Kasumi-1 (cell line): ENCODE results near the gene ACE2.
"Not testable (repeated sequence)": the region's sequence is repeated elsewhere in the genome, so short reads cannot be mapped to it uniquely, and the experiment has no call there.

ENCODE experiments used
- DNase-seq, 2 experiments: peaks; one replicate each; lab custom pipeline; 2025; lab: John Stamatoyannopoulos, UW

ACE2 gene

GRCh38 chrX:15600745-15601144, at the start of gene ACE2:
Gene ACE2, minus strand, starts transcription at chrX:15600960. Its CDS starts 49 bp downstream, at chrX:15600911.
- DNase-seq, result no peak

- DNase-seq, result not testable (repeated sequence)
Observed at GRCh38 chrX:15647510-15647909, 46.8 kb upstream of the ACE2 start.

GRCh38 chrX:15646543-15646942, 45.8 kb upstream of the ACE2 start:
- DNase-seq, result no peak

GRCh38 chrX:15646031-15646430, 45.3 kb upstream of the ACE2 start:
- no peak for DNase-seq

GRCh38 chrX:15645266-15645665, 44.5 kb upstream of the ACE2 start:
- no peak for DNase-seq

GRCh38 chrX:15644560-15644872, 43.8 kb upstream of the ACE2 start:
- DNase-seq, result no peak

GRCh38 chrX:15643786-15644559, 43.2 kb upstream of the ACE2 start:
- no peak for DNase-seq

- DNase-seq, result no peak
Observed at GRCh38 chrX:15631637-15632036, 30.9 kb upstream of the ACE2 start.

GRCh38 chrX:15623054-15623453, 22.3 kb upstream of the ACE2 start:
- no peak for DNase-seq

- no peak for DNase-seq
Observed at GRCh38 chrX:15619053-15619755, 18.4 kb upstream of the ACE2 start.

GRCh38 chrX:15617111-15617510, 16.4 kb upstream of the ACE2 start:
- no peak for DNase-seq

GRCh38 chrX:15616531-15616930, 15.8 kb upstream of the ACE2 start:
- no peak for DNase-seq

GRCh38 chrX:15607067-15607466, 6.3 kb upstream of the ACE2 start:
- DNase-seq, result no peak

GRCh38 chrX:15606136-15606535, 5.4 kb upstream of the ACE2 start:
- DNase-seq, result no peak

- no peak for DNase-seq
Observed at GRCh38 chrX:15605226-15605625, 4.5 kb upstream of the ACE2 start.

GRCh38 chrX:15602761-15603160, 2.0 kb upstream of the ACE2 start:
- no peak for DNase-seq

- no peak for DNase-seq
Observed at GRCh38 chrX:15601932-15602331, 1.2 kb upstream of the ACE2 start.

GRCh38 chrX:15600049-15600448, 711 bp downstream of the ACE2 start:
- no peak for DNase-seq

- no peak for DNase-seq
Observed at GRCh38 chrX:15599461-15599860, 1.3 kb downstream of the ACE2 start.

- DNase-seq, result no peak
Observed at GRCh38 chrX:15598026-15598425, 2.7 kb downstream of the ACE2 start.

GRCh38 chrX:15594371-15594770, 6.4 kb downstream of the ACE2 start:
- DNase-seq, result peak in 1 of 2 experiments; percentile 0

GRCh38 chrX:15579778-15580747, 20.7 kb downstream of the ACE2 start:
- DNase-seq, result no peak

- DNase-seq, result no peak
Observed at GRCh38 chrX:15576019-15576418, 24.7 kb downstream of the ACE2 start.
